ENCODE results near the gene GRIK4.

DNA sequence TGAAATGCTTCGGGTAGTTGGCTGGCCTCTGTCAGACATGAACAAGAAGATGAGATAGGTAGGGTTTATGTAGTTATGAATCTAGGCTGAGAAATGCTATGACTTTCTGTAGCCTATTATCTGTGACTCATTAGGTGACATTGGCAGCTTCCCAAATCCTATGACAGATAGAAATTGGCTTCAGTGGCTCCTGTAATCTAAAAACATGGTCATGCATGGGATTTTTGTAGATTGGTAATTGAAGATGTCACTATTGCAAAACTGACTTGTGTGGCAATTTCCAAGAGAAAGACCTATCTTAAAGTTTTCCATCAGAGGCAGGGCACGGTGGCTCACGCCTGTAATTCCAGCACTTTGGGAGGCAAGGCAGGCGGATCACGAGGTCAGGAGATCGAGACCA, 29.4 kb upstream of the GRIK4 start:
- TF ChIP-seq GATA2 (IDR thresholded peaks at IDR 0.05; ENCODE audit: low read depth, low read length) (no peak), GATA3 (IDR thresholded peaks at IDR 0.05; ENCODE audit: low read depth, low read length) (no peak)
